ENCODE results near the gene LCN12.

GRCh38 chr9:136928591-136928990, 23.5 kb upstream of the LCN12 start:
- TF ChIP-seq CTCF (conservative IDR thresholded peaks at IDR 0.05; ENCODE audit: low read depth, low read length) (no peak), EZH2 (IDR thresholded peaks at IDR 0.05; ENCODE audit: low read length, unreplicated experiment) (no peak)

All from PC-3 (cell line).